ENCODE results near the gene PIGC.

Gene PIGC

DNA sequence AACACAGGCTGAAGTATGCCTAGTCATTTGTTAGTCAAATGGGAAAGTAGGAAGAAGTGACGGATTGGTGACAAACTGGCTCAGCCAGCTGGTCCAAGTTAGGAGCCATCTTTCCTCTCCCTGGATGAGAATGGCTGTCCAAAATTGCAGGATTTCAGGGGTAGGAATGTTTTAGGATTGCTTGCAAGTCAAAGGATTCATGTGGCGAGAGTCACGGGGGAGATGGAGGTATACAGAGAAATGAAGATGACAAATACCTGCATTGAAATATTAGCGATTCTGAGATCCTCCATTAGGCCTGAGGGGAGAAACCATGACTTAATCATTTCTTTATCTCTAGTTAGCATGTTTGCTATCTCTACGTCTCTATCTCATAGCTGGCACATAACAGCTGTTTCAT lies 41.8 kb upstream of the PIGC start:
- H3K36me3 ChIP-seq: no peaks in the 10 kb centered on the region
- no peaks in the 10 kb centered on the region for H3K9me3 ChIP-seq
- H3K27me3 ChIP-seq: no peaks in the 10 kb centered on the region
- H3K4me1 ChIP-seq: no peaks in the 10 kb centered on the region
- no peak for TF ChIP-seq CTCF (IDR thresholded peaks at IDR 0.05; ENCODE audit: low read depth, low read length)
- no peak overlapping the region for H3K4me3 ChIP-seq (ENCODE audit: low read depth, low read length)
- DNase-seq: no peak

DNA sequence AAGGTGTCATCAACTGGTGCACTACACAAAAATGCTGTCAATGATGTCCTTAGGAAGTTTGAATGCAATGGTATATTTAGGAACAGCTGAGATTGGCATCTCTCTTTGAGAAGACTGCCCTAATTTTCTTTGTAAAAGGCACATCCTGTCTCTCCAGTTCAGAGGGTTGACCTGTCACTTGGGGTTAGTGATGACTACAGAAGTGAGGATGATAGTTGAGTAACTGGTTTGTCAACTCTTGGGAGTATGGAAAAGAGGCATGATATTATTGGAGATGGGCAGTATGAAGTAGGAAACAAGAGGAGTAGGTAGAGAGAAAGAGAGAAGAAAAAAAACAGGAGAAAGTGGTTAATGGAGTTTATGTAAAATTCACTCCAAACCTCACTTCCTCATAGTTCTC lies 40.4 kb upstream of the PIGC start:
- no peak for TF ChIP-seq CTCF (IDR thresholded peaks at IDR 0.05; ENCODE audit: low read depth, low read length)
- Histone ChIP-seq H3K4me3 (ENCODE audit: low read depth, low read length) (no peak overlapping the region), H3K4me1 (no peaks in the 10 kb centered on the region), H3K9me3 (no peaks in the 10 kb centered on the region), H3K36me3 (no peaks in the 10 kb centered on the region), H3K27me3 (no peaks in the 10 kb centered on the region)
- no peak for DNase-seq

GRCh38 chr1:172483448-172483847 lies 39.6 kb upstream of the PIGC start:
- Histone ChIP-seq H3K9me3 (no peaks in the 10 kb centered on the region), H3K4me3 (ENCODE audit: low read depth, low read length) (no peak overlapping the region), H3K4me1 (no peaks in the 10 kb centered on the region), H3K36me3 (no peaks in the 10 kb centered on the region), H3K27me3 (no peaks in the 10 kb centered on the region)
- TF ChIP-seq CTCF (IDR thresholded peaks at IDR 0.05; ENCODE audit: low read depth, low read length): no peak
- no peak for DNase-seq

DNA sequence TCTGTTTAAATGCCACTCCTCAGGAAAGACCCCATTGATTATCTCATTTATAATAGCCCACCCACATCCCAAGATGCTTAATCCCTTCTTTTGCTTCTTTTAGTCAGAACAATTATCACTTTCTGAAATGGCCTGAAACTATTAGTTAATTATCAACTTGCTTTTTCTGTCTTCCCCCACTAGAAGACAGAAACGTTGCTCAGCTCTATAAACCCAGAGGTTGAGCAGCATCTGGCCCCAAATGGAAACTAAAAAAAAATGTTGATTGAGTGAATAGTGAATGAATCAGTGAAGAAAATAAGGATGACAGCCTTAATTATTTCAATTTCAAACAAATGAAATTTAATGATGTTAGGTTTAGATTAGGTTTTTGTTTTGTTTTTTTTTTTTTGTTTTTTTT lies 38.2 kb upstream of the PIGC start:
- no peaks in the 10 kb centered on the region for H3K36me3 ChIP-seq
- H3K4me3 ChIP-seq (ENCODE audit: low read depth, low read length): no peak overlapping the region
- TF ChIP-seq CTCF (IDR thresholded peaks at IDR 0.05; ENCODE audit: low read depth, low read length): no peak
- no peaks in the 10 kb centered on the region for H3K9me3 ChIP-seq
- no peaks in the 10 kb centered on the region for H3K4me1 ChIP-seq
- H3K27me3 ChIP-seq: no peaks in the 10 kb centered on the region
- DNase-seq: no peak

DNA sequence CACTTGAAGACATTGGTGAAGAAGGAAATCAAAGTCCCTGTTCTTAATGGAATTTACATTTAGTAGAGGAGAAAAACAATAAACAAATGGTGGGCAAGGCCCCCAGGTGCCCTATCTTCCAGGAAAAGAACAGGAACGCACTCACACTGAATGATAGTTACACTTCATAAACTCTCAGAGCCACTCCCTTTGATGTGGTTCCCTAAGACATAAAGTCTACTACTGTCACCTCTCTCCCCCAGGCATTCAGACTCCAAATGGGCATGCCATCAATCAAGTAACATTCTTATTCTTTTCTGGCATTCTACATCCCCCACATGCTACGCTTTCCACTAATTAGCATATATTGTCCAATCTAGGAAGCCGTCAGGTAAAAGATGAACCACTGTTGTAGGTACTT lies 36.6 kb upstream of the PIGC start:
- Histone ChIP-seq H3K4me1 (no peaks in the 10 kb centered on the region), H3K4me3 (ENCODE audit: low read depth, low read length) (no peak overlapping the region), H3K36me3 (no peaks in the 10 kb centered on the region), H3K9me3 (no peaks in the 10 kb centered on the region), H3K27me3 (no peaks in the 10 kb centered on the region)
- TF ChIP-seq CTCF (IDR thresholded peaks at IDR 0.05; ENCODE audit: low read depth, low read length): no peak
- no peak for DNase-seq

GRCh38 chr1:172478485-172478884 lies 34.6 kb upstream of the PIGC start:
- H3K27me3 ChIP-seq: no peaks in the 10 kb centered on the region
- no peaks in the 10 kb centered on the region for H3K9me3 ChIP-seq
- H3K36me3 ChIP-seq: no peaks in the 10 kb centered on the region
- no peak for TF ChIP-seq CTCF (IDR thresholded peaks at IDR 0.05; ENCODE audit: low read depth, low read length)
- no peak overlapping the region for H3K4me3 ChIP-seq (ENCODE audit: low read depth, low read length)
- DNase-seq: no peak
- H3K4me1 ChIP-seq: no peaks in the 10 kb centered on the region
